ENCODE data around the gene DCUN1D4.

DNA sequence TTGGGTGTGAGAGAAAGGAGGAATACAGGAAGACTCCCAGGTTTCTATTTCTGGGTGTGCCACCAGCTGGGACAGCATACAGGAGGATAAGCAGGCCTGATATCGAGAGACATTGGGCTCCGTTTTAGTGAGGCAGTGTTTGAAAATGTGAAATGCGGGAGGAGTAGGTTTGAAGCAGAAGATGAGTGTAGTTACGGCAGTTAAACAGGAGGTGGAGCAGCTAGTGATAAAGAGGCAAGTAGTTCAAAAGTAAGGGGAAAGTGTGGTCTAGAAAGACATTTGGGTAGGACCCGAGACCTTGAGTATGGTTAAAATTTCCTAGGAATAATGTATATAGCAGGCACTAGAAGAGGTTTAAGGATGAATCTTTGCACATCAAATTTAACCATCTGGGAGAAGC lies 42.4 kb downstream of the DCUN1D4 start:
- TF ChIP-seq SMC3 (IDR thresholded peaks at IDR 0.05; ENCODE audit: low read depth, low read length) = peak; percentile 27
- TF ChIP-seq, protein P1, sequence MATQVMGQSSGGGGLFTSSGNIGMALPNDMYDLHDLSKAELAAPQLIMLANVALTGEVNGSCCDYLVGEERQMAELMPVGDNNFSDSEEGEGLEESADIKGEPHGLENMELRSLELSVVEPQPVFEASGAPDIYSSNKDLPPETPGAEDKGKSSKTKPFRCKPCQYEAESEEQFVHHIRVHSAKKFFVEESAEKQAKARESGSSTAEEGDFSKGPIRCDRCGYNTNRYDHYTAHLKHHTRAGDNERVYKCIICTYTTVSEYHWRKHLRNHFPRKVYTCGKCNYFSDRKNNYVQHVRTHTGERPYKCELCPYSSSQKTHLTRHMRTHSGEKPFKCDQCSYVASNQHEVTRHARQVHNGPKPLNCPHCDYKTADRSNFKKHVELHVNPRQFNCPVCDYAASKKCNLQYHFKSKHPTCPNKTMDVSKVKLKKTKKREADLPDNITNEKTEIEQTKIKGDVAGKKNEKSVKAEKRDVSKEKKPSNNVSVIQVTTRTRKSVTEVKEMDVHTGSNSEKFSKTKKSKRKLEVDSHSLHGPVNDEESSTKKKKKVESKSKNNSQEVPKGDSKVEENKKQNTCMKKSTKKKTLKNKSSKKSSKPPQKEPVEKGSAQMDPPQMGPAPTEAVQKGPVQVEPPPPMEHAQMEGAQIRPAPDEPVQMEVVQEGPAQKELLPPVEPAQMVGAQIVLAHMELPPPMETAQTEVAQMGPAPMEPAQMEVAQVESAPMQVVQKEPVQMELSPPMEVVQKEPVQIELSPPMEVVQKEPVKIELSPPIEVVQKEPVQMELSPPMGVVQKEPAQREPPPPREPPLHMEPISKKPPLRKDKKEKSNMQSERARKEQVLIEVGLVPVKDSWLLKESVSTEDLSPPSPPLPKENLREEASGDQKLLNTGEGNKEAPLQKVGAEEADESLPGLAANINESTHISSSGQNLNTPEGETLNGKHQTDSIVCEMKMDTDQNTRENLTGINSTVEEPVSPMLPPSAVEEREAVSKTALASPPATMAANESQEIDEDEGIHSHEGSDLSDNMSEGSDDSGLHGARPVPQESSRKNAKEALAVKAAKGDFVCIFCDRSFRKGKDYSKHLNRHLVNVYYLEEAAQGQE (IDR thresholded peaks at IDR 0.05; ENCODE audit: low read depth, low read length) = no peak
- TF ChIP-seq RCOR1 (IDR thresholded peaks at IDR 0.05; ENCODE audit: low read length) = no peak
